Femur (tissue), 1 donor: Measurements from ENCODE around the gene CLCNKA.
"Not testable (repeated sequence)": the region's sequence is repeated elsewhere in the genome, so short reads cannot be mapped to it uniquely, and the experiment has no call there.

Experiments used
- DNase-seq: peaks from one replicate; pipeline ENCODE4 v3.0.0-alpha.2; 2017

CLCNKA gene

DNA sequence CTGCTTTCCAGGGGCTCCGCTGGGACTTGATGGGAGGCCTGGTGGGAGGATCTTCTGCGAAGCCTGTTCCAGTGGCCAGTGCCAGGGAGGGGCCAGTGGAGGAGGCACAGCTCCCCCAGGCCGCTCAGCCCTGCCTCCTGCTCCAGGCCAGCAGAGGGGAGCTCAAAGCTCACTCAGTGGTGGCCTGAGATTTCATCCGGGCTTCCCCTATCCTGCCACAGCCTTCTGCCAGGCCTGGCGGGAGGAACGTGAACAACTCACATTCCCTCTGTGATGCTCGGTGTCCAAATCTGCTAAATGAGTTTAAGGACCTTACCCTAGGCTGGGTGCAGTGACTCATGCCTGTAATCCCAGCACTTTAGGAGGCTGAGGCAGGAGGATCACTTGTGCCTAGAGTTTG is 25.0 kb downstream of the CLCNKA start:
- no peak for DNase-seq

DNA sequence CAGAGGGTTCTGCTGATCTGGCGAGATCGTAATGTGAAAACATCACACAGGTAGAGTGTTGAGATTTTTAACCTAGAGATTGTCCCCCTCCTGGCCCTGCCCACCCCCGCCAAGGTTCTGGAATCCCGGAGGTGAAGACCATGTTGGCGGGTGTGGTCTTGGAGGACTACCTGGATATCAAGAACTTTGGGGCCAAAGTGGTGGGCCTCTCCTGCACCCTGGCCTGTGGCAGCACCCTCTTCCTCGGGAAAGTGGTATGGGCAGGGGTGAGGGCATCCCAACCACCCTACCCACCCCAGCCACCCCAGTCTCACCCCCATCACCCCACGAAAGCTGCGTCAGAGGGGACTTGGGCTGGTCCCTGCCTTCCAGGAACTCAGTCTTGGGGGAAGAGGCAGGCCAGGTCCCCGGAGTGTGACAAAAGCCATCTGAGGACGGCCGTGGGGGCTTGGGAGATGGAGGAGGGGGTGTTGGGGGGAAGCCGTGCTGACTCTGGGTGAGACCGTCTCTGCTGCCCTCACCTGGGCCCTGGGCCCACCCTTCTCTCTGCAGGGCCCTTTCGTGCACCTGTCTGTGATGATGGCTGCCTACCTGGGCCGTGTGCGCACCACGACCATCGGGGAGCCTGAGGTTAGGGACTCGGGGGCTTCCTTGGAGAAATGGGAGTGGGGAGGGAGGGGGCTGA is 26.1 kb downstream of the CLCNKA start:
- DNase-seq, result no peak

- peak; percentile 71 for DNase-seq
Observed at GRCh38 chr1:16048573-16049189, 26.8 kb downstream of the CLCNKA start.

- DNase-seq, result no peak
Observed at GRCh38 chr1:16050328-16050727, 28.5 kb downstream of the CLCNKA start.

DNA sequence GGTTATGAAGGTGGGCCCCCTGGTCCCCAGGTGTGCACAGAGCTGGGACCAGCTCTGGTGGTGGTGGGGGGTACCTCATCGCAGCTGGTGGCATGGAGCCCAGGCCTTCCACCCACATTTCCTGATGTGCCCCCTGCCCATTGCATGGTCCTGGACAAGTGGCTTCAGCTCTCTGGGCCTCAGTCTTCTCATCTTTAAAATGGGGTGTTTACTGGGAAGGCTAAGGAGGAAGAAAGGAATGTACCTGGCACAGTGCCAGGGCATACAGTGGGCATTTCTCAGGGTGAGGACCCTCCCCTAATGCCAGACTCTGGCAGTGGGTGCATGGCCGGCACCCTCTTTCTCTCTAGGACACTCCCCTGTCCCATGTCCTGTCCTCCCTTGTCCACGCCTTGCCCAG is 29.2 kb downstream of the CLCNKA start:
- DNase-seq, result no peak

DNA sequence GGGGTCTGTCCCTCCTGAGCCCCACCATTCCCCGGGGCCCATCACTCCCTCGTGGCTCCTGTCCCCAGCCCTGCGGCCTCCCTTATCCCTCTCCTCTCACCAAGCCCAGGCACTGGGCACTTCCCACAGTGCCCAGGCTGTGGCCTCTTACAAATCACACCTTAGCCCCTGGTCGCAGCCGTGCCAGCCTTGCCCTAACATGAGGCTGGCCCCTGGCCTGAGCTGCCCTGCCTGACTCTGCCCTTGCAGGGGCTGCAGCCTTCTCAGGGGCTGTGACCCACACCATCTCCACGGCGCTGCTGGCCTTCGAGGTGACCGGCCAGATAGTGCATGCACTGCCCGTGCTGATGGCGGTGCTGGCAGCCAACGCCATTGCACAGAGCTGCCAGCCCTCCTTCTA is 30.1 kb downstream of the CLCNKA start:
- DNase-seq, result not testable (repeated sequence)

DNA sequence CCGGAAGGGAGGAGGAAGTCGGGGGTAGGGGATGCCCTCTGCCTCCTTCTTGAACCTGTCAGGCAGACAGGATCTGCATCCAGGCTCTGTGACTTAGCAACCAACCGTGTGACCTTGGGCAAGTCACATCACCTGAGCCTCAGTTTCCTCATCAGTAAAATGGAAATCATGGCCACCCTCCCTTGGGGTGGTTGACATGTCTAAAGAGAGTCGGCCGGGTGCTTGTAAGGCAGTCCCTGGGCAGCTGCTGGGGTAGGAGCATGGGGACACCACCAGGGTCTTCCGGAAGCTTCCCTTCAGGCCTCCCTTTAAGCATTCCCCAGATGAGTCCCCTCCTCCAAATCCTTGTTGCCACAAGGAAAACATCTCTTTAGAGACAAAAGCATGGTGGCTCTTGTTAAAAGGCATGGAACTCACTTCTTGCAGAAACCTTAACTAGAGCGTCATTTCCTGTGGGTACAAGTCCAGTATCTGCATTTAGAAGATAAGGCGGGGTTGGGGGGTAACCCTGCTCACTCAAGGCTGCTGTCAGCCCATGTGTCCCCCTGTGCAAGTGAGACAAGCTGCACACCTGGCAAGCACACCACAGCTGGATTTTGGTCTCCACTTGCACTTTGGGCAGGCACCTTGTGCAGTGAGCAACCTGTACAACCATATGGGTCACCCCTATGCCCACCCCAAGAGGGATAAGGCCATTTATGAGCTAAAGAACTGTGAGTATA is 32.1 kb downstream of the CLCNKA start:
- DNase-seq, result no peak

- no peak for DNase-seq
Observed at GRCh38 chr1:16054598-16055540, 33.0 kb downstream of the CLCNKA start.

- DNase-seq, result peak; percentile 89
Observed at GRCh38 chr1:16055613-16056520, 34.0 kb downstream of the CLCNKA start.

GRCh38 chr1:16056521-16056912 is 34.7 kb downstream of the CLCNKA start:
- not testable (repeated sequence) for DNase-seq

GRCh38 chr1:16057314-16057915 is 35.6 kb downstream of the CLCNKA start:
- DNase-seq, result not testable (repeated sequence)

GRCh38 chr1:16058394-16059120 is 36.7 kb downstream of the CLCNKA start:
- not testable (repeated sequence) for DNase-seq

GRCh38 chr1:16061266-16061665 is 39.4 kb downstream of the CLCNKA start:
- no peak for DNase-seq

GRCh38 chr1:16061989-16062686 is 40.3 kb downstream of the CLCNKA start:
- not testable (repeated sequence) for DNase-seq

- not testable (repeated sequence) for DNase-seq
Observed at GRCh38 chr1:16062687-16063075, 40.8 kb downstream of the CLCNKA start.

GRCh38 chr1:16063226-16063829 is 41.5 kb downstream of the CLCNKA start:
- no peak for DNase-seq

DNA sequence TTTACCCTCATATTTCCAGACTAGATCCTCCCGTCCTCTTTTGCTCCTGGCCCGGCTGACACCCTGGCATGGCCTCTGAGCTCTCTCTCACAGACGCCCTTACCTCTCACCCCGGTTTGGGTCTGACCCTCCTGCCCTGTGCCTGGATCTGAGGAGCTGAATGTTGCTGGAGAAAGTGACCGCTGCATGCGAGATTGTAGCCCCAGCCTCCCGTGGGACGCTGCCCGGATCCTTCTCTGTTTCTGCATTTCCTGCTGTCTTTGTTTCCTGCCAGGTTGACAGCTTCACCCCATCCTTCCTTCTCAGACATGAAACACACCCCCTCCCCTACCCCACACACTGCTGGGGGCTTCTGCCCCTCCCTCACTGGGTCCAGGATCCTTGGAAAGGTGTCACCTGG is 42.1 kb downstream of the CLCNKA start:
- no peak for DNase-seq

GRCh38 chr1:16064536-16065268 is 42.9 kb downstream of the CLCNKA start:
- DNase-seq, result no peak

GRCh38 chr1:16065269-16065576 is 43.4 kb downstream of the CLCNKA start:
- no peak for DNase-seq
